Spleen (tissue), 7 donors: ENCODE data around the gene TRIM45.

Experiments
- CTCF ChIP-seq, 11 experiments: fragments of 200-600 bp in 7 of 11; fragments of 450-650 bp in 4 of 11; sonication (generic) in 4 of 11; IDR thresholded peaks in 8 of 11; conservative IDR thresholded peaks in 3 of 11; 1 replicate in 7 of 11; 2 replicates in 4 of 11; pipeline versions ENCODE4 v1.4.0 to v1.8.0; 2016 to 2021; ENCODE audit warnings: antibody characterized with exemption in 11 of 11, inconsistent platforms in 4 of 11, mild to moderate bottlenecking in 1 of 11
- POLR2AphosphoS5 ChIP-seq, 3 donors: sonication (generic); formaldehyde crosslinking; IDR thresholded peaks; one replicate each; pipeline ENCODE4 v1.5.1; 2017; ENCODE audit warnings: antibody characterized with exemption in 3 of 3
- donor health status: DM: no; HTN: no; CAD: no; lungs with moderate emphysema.
- donor health status: DM: no; HTN: no; CAD: no.
- donor health status: DM: no; HTN: no; CAD: no.

- TF ChIP-seq CTCF (IDR thresholded peaks at IDR 0.05 in 8 of 11, conservative IDR thresholded peaks at IDR 0.05 in 3 of 11) (no peak), POLR2AphosphoS5 (IDR thresholded peaks at IDR 0.05) (no peak)
Measured at GRCh38 chr1:117094841-117095604, 26.5 kb downstream of the TRIM45 start.
